Panc1 (cell line): ENCODE data around the gene DERL2. TPM values are rescaled to one million over a fixed set of nuclear protein-coding genes. Genes with fewer than 3 reads are reported as not detected.

Experiments
- ATAC-seq: fragments of 200-7000 bp; cut with Tn5 transposase; 2 replicates; pipeline ENCODE4 v1.9.1; 2020; ENCODE audit warnings: mild to moderate bottlenecking, moderate library complexity
- BruUV-seq: library from RNA; stranded (reverse); fragments of 400-500 nt; replicated peaks from 2 replicates; lab custom pipeline; 2021; lab: Mats Ljungman, UMichigan
- CTCF ChIA-PET: fragments of 300-600 bp; sonication (Branson Sonifier 250); formaldehyde crosslinking; loops from one replicate; lab custom pipeline; 2022; ENCODE audit warnings: antibody characterized with exemption; lab: Charles Lee
- POLR2A ChIA-PET: fragments of 300-600 bp; sonication (Branson Sonifier 250); formaldehyde crosslinking; loops from one replicate; lab custom pipeline; 2022; ENCODE audit warnings: antibody characterized with exemption; lab: Charles Lee
- DNase-seq: peaks from one replicate; pipeline ENCODE4 v3.0.0-alpha.2; 2010; ENCODE audit warnings: low read depth, low spot score
- H3K27ac ChIP-seq: 2 replicates; pipeline ENCODE4 v1.5.1; 2011; ENCODE audit warnings: mild to moderate bottlenecking, low read length, inconsistent platforms
- H3K27me3 ChIP-seq: fragments of 200-500 bp; sonication (Bioruptor generic); 2 replicates; pipeline ENCODE4 v1.6.0; 2014; ENCODE audit warnings: low read length, inconsistent platforms; ENCODE audit not compliant: control insufficient read depth, insufficient read depth
- H3K36me3 ChIP-seq: fragments of 200-500 bp; sonication (Bioruptor generic); 2 replicates; pipeline ENCODE4 v1.5.1; 2014; ENCODE audit warnings: inconsistent platforms, mild to moderate bottlenecking, low read length, moderate library complexity; ENCODE audit not compliant: control insufficient read depth, insufficient read depth
- H3K4me1 ChIP-seq: 2 replicates; pipeline ENCODE4 v1.5.1; 2011; ENCODE audit warnings: inconsistent platforms, mild to moderate bottlenecking, low read length, moderate library complexity; ENCODE audit not compliant: control insufficient read depth, insufficient read depth
- H3K4me3 ChIP-seq, 2 experiments: 2 replicates each; pipeline ENCODE4 v1.5.1; 2011 to 2012; ENCODE audit warnings: low read depth in 2 of 2, low read length in 2 of 2, mild to moderate bottlenecking in 2 of 2, inconsistent platforms in 1 of 2, moderate library complexity in 1 of 2
- H3K9me3 ChIP-seq: fragments of 200-500 bp; sonication (Bioruptor generic); 2 replicates; pipeline ENCODE4 v1.5.1; 2014; ENCODE audit warnings: low read depth, mild to moderate bottlenecking, inconsistent platforms, low read length, moderate library complexity; ENCODE audit not compliant: control insufficient read depth, insufficient read depth
- POLR2AphosphoS5 ChIP-seq: IDR thresholded peaks from 2 replicates; pipeline ENCODE4 v1.6.1; 2012; ENCODE audit warnings: mild to moderate bottlenecking, low read depth, low read length, moderate library complexity
- SIN3A ChIP-seq: IDR thresholded peaks from 2 replicates; pipeline ENCODE4 v1.6.1; 2012; ENCODE audit warnings: low read depth, mild to moderate bottlenecking, low read length, moderate library complexity, borderline replicate concordance; ENCODE audit not compliant: insufficient read depth
- TCF7L2 ChIP-seq: IDR thresholded peaks from 2 replicates; pipeline ENCODE4 v1.6.1; 2011; ENCODE audit warnings: mild to moderate bottlenecking, low read depth, low read length, inconsistent platforms
- in situ Hi-C: cut with HindIII; loops from 2 replicates; pipeline ENCODE4 v1.10.0; 2016; ENCODE audit warnings: low sequenced_read_pairs, low pct_unique_long_range_greater_than_20kb
- intact Hi-C: fragments of 100-400 bp; cut with micrococcal nuclease; formaldehyde crosslinking; loops from one replicate; pipeline ENCODE4 v1.10.0; 2022; ENCODE audit not compliant: unreplicated experiment
- total RNA-seq: library from RNA; stranded (reverse); gene quantifications from one replicate; pipeline ENCODE4 v1.2.1, GENCODE V29; 2021; ENCODE audit not compliant: unreplicated experiment
- TF ChIP-seq, protein P1 (sequence below): fragments of 450-650 bp; IDR thresholded peaks from 2 replicates; pipeline ENCODE4 v1.5.1; 2017; ENCODE audit warnings: mild to moderate bottlenecking
- TF ChIP-seq, protein P2 (sequence below), 2 experiments: IDR thresholded peaks; 2 replicates each; pipeline ENCODE4 v1.6.1; 2011 to 2012; ENCODE audit warnings: low read depth in 2 of 2, control low read depth in 1 of 2, low read length in 1 of 2, mild to moderate bottlenecking in 1 of 2, moderate library complexity in 1 of 2; ENCODE audit not compliant: insufficient read depth in 1 of 2

DERL2 gene
- total RNA-seq, 1 experiment from 2014 or later, result 59.7 TPM

DNA sequence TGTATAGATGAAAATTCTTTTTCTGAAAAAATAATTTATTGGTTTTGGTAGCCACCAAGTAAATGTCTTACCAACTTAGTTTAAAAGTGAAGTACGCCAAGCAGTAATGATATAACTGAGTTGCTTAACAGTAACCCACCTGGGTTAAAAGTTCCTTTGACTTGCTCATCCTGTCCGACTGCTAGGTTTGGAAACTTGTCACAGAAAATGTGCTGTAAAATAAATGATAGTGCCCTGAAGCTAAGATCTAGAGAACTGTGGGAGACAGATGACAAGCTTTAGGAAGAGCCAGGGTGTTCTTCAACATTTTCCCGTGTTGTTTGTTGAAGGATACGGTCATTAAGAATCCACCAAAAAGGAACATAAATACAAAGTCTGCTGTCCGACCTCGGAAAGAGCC is 5.0 kb downstream of the DERL2 start:
- TF ChIP-seq POLR2AphosphoS5, result no peak
- TF ChIP-seq, protein P1, sequence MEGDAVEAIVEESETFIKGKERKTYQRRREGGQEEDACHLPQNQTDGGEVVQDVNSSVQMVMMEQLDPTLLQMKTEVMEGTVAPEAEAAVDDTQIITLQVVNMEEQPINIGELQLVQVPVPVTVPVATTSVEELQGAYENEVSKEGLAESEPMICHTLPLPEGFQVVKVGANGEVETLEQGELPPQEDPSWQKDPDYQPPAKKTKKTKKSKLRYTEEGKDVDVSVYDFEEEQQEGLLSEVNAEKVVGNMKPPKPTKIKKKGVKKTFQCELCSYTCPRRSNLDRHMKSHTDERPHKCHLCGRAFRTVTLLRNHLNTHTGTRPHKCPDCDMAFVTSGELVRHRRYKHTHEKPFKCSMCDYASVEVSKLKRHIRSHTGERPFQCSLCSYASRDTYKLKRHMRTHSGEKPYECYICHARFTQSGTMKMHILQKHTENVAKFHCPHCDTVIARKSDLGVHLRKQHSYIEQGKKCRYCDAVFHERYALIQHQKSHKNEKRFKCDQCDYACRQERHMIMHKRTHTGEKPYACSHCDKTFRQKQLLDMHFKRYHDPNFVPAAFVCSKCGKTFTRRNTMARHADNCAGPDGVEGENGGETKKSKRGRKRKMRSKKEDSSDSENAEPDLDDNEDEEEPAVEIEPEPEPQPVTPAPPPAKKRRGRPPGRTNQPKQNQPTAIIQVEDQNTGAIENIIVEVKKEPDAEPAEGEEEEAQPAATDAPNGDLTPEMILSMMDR, result no peak
- TF ChIP-seq, protein P2, sequence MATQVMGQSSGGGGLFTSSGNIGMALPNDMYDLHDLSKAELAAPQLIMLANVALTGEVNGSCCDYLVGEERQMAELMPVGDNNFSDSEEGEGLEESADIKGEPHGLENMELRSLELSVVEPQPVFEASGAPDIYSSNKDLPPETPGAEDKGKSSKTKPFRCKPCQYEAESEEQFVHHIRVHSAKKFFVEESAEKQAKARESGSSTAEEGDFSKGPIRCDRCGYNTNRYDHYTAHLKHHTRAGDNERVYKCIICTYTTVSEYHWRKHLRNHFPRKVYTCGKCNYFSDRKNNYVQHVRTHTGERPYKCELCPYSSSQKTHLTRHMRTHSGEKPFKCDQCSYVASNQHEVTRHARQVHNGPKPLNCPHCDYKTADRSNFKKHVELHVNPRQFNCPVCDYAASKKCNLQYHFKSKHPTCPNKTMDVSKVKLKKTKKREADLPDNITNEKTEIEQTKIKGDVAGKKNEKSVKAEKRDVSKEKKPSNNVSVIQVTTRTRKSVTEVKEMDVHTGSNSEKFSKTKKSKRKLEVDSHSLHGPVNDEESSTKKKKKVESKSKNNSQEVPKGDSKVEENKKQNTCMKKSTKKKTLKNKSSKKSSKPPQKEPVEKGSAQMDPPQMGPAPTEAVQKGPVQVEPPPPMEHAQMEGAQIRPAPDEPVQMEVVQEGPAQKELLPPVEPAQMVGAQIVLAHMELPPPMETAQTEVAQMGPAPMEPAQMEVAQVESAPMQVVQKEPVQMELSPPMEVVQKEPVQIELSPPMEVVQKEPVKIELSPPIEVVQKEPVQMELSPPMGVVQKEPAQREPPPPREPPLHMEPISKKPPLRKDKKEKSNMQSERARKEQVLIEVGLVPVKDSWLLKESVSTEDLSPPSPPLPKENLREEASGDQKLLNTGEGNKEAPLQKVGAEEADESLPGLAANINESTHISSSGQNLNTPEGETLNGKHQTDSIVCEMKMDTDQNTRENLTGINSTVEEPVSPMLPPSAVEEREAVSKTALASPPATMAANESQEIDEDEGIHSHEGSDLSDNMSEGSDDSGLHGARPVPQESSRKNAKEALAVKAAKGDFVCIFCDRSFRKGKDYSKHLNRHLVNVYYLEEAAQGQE (IDR thresholded peaks at IDR 0.05; ENCODE audit: insufficient read depth in 1 of 2, low read depth in 2 of 2, low read length in 1 of 2), result no peak
- TF ChIP-seq TCF7L2, result no peak
- no peak for TF ChIP-seq SIN3A
- Histone ChIP-seq H3K9me3 (no peaks in the 10 kb centered on the region), H3K4me1 (peaks cover 6% of the 10 kb centered on the region), H3K36me3 (peaks cover 40% of the 10 kb centered on the region), H3K4me3 (no peak overlapping the region), H3K27ac (no peak overlapping the region), H3K27me3 (no peaks in the 10 kb centered on the region)
- no peak for ATAC-seq
- in situ Hi-C loops (no loop called here), intact Hi-C loops (no loop called here)
- CTCF ChIA-PET, result no interaction called here
- no TSS peak for BruUV-seq
- POLR2A ChIA-PET, result no interaction called here
- no peak for DNase-seq

DNA sequence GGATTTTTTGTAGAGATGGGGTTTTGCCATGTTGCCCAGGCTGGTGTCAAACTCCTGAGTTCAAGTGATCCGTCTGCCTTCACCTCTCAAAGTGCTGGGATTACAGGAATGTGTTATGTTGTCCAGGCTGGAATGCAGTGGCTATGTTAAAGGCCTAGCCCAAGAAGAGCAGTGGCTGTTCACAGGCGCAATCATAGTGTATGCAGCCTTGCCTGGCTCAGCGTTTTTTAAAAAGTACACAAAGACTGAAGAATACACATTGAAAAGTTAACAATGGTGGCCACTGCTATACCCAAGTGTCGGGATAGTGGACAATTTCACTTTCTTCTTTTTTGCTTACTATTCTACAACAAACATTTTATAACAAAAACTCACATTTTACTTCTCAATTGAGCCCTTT is 7.0 kb downstream of the DERL2 start:
- Histone ChIP-seq H3K4me3 (no peak overlapping the region), H3K27me3 (no peaks in the 10 kb centered on the region), H3K36me3 (peaks cover 43% of the 10 kb centered on the region), H3K4me1 (no peaks in the 10 kb centered on the region), H3K9me3 (no peaks in the 10 kb centered on the region), H3K27ac (no peak overlapping the region)
- BruUV-seq, result no TSS peak
- ATAC-seq (no peak), DNase-seq (no peak)
- ChIA-PET CTCF (no interaction called here), POLR2A (no interaction called here)
- intact Hi-C loops, result no loop called here
- TF ChIP-seq POLR2AphosphoS5 (no peak), TCF7L2 (no peak), SIN3A (no peak)
- TF ChIP-seq, protein P2 (IDR thresholded peaks at IDR 0.05; ENCODE audit: insufficient read depth in 1 of 2, low read depth in 2 of 2, low read length in 1 of 2), result no peak
- TF ChIP-seq, protein P1, result no peak
- in situ Hi-C loops, result no loop called here
